Erythroblast (primary cell): ENCODE measurements around the gene RNASE8.

Experiments
- DNase-seq, 2 experiments: peaks; one replicate each; lab custom pipeline; 2025; lab: John Stamatoyannopoulos, UW
- GATA1 ChIP-seq: IDR thresholded peaks from 2 replicates; pipeline ENCODE4 v1.6.1; 2011; ENCODE audit warnings: low read depth, mild to moderate bottlenecking, control low read depth, low read length, moderate library complexity
- POLR2A ChIP-seq: IDR thresholded peaks from 2 replicates; pipeline ENCODE4 v1.6.1; 2011; ENCODE audit warnings: mild to moderate bottlenecking, low read length

RNASE8 gene

DNA sequence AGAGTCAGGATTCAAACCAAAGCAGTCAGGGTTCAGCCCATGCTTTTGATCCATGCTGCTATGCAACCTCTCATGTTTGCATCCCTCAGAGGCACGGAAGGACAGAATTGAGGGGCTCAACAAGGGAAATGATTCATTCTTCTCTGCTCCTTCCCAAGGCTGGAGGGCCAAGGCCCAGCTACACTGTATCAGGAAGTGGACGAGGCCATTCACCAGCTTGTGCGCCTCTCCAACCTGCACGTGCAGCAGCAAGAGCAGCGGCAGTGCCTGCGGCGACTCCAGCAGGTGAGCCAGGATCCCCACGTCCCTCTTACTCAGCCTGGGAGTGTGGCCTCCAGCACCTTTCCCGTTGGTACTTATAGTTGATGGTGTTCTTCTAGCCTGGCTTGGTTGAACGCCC lies 21.1 kb downstream of the RNASE8 start:
- no peak for DNase-seq
- no peak for TF ChIP-seq GATA1
- TF ChIP-seq POLR2A, result no peak

DNA sequence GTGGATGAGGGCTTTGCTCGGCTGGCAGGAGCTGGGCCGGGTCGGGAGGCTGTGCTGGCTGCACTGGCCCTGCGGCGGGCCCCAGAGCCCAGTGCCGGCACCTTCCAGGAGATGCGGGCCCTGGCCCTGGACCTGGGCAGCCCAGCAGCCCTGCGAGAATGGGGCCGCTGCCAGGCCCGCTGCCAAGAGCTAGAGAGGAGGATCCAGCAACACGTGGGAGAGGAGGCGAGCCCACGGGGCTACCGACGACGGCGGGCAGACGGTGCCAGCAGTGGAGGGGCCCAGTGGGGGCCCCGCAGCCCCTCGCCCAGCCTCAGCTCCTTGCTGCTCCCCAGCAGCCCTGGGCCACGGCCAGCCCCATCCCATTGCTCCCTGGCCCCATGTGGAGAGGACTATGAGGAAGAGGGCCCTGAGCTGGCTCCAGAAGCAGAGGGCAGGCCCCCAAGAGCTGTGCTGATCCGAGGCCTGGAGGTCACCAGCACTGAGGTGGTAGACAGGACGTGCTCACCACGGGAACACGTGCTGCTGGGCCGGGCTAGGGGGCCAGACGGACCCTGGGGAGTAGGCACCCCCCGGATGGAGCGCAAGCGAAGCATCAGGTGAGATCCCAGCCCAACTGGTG lies 24.0 kb downstream of the RNASE8 start:
- no peak for TF ChIP-seq GATA1
- TF ChIP-seq POLR2A, result no peak
- no peak for DNase-seq

DNA sequence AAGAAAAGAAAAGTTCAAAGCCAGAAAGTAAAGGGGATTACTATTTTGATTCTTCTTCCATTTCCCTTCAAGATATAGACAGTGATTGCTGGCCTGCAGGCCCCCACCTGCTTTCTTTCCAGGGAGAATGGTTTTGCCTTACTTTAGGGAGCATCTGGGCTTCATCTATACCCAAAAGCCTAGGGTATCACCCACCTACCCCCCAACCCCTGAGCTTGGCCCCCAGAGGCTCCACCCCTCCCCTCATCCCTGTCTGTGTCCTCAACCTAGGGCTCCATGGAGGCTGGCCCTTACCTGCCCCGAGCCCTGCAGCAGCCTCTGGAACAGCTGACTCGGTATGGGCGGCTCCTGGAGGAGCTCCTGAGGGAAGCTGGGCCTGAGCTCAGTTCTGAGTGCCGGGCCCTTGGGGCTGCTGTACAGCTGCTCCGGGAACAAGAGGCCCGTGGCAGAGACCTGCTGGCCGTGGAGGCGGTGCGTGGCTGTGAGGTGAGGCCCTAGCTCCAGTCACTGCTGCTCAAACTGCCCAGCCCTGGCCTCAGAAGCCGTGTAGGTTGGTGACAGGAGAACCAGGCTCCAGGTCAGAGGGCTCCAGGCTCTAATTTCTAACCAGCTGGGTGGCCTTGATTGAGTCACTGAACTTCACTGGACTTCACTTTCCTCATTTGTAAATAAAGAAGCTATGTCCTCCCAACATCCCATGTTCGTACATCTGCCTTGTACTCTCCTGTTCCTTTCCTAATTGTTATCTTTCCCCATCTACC lies 26.1 kb downstream of the RNASE8 start:
- TF ChIP-seq POLR2A (no peak), GATA1 (no peak)
- no peak for DNase-seq

DNA sequence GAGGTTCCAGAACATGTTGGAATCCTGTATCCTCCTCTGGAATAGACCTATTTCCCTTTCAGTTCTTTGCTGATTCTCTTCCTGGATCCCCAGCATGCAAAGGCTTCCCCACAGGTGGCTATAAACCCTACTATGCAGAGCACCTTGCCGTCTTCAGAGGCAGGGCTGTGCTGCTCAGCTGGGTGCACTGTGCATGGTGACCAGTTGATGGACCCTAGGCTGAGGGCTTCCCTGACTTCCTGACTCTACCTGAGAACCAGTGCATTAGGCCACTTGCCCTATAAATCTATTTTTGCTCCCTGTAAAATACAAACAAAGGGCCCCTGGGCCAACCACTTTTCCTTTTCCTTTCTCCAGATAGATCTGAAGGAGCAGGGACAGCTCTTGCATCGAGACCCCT lies 26.8 kb downstream of the RNASE8 start:
- DNase-seq, result no peak
- TF ChIP-seq GATA1, result no peak

DNA sequence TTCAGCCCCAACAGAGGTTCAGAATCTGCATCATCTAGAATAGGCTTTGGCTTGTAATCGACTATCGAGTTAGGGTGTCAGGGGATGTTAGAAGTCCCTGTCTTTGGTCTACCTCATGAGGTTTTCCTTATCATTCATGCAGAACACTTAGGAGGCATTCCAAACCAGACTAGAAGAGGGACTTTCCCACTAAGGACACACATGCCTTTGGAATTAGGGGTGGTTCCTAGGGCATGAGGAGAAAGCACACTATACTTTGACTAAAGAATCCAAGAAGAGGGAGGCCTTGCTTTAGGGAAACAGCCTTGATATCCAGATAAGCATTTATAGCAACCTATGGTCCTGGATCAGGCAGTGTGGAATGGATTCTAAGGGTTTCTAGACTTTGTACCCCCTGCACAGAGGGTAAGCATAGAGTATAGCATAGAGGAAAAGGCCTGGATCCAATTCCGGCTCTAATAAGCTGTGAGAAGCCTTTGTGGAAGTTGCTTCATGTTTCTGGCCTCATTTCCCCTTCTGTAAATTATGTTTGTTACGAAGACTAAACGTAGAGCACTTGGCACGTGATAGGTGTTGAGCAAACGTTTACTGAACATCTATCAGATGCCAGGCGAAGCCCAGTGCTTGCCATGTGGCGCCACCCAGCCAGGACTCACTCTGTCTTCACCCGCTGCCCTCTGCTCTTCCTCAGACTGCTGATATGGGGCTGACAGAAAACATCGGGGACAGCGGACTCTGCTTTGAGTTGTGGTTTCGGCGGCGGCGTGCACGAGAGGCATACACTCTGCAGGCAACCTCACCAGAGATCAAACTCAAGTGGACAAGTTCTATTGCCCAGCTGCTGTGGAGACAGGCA lies 27.6 kb downstream of the RNASE8 start:
- TF ChIP-seq GATA1 (no peak), POLR2A (no peak)
- DNase-seq, result no peak

DNA sequence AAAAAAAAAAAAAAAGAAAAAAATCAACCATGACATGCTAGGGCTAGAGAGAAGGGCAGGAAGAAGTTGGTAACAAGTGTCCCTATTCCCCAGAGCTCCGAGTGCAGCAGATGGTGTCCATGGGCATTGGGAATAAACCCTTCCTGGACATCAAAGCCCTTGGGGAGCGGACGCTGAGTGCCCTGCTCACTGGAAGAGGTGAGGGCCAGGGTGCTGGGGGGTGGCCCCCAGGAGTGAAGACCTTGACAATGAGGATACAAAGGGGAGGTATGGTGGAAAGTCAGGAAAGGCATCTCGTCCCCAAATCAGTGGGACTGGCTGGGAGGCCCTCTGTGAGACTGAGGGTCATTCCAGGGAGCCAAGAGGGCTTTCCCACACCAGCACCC lies 29.3 kb downstream of the RNASE8 start:
- no peak for DNase-seq
- no peak for TF ChIP-seq GATA1
- TF ChIP-seq POLR2A, result no peak

DNA sequence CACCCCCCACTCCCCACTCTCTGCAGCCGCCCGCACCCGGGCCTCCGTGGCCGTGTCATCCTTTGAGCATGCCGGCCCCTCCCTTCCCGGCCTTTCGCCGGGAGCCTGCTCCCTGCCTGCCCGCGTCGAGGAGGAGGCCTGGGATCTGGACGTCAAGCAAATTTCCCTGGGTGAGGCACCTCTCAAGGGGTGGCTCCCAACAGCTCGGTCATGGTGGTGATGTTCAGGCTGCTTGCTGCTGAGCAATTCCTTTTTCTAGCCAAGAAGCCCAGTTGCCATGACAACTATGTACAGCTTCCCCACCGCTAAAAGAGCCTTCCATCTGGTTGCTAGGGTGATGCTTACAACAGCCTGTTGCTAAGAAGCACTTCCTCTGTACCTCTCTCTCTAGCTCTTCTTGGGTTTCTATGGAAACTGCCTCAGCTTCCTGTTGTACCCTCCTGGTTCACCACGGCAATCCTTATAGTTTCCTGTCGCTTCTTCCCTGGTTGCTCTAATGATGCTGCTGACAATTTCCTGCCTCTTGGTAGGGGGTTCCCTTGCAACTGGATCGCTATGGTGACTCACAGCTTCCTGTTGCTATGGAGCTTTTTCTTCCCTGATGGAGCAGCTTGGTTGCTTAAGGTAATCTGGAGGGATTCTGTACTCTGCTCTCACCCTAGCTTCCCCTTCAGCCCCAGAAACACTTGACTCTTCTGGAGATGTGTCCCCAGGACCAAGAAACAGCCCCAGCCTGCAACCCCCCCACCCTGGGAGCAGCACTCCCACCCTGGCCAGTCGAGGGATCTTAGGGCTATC lies 29.9 kb downstream of the RNASE8 start:
- no peak for TF ChIP-seq POLR2A
- TF ChIP-seq GATA1, result no peak
- DNase-seq, result peak; percentile 21 to 39

DNA sequence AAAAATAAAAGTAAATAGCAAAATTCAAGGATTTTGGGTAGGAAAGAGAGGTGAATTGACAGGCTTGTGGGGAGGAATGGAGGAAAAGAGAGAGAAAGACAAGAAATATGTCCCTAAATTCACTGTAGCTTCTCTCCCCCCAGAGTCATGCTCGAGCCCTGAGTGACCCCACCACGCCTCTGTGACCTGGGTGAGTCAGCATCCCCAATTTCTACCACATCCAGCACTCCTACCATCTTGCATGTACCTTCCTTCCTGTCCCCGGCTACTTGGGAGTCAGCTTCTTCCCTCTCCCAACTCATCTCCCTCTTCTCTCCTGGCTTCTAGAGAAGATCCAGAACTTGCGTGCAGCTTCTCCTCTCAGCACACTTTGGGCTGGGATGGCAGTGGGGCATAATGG lies 31.1 kb downstream of the RNASE8 start:
- DNase-seq, result peak in 1 of 2 experiments; percentile 22
- no peak for TF ChIP-seq GATA1
- no peak for TF ChIP-seq POLR2A

DNA sequence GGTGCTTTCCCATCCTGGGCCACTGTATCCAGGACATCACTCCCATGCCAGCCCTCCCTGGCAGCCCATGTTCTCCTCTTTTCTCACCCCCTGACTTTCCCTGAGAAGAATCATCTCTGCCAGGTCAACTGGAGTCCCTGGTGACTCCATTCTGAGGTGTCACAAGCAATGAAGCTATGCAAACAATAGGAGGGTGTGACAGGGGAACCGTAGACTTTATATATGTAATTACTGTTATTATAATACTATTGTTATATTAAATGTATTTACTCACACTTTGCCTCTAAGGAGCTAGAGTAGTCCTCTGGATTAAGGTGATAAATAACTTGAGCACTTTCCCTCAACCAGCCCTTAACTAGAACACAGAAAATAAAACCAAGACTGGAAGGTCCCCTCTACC lies 31.6 kb downstream of the RNASE8 start:
- no peak for TF ChIP-seq GATA1
- TF ChIP-seq POLR2A, result no peak
- no peak for DNase-seq

DNA sequence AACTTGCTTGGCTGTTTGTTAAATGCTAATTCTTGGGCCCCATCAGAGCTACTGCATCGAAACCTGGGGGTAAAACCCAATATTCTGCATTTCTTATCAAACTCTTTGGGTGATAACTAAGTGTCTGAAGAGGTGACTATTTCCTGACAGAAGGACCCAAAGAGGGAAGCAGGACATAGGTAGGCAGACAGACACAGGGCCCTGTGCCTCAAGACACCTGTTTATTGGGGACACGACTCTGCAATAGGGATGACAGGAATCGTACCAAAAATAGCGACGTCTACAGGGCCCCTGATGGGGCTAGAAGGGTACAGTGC lies 32.2 kb downstream of the RNASE8 start:
- no peak for DNase-seq
- TF ChIP-seq GATA1 (no peak), POLR2A (no peak)

DNA sequence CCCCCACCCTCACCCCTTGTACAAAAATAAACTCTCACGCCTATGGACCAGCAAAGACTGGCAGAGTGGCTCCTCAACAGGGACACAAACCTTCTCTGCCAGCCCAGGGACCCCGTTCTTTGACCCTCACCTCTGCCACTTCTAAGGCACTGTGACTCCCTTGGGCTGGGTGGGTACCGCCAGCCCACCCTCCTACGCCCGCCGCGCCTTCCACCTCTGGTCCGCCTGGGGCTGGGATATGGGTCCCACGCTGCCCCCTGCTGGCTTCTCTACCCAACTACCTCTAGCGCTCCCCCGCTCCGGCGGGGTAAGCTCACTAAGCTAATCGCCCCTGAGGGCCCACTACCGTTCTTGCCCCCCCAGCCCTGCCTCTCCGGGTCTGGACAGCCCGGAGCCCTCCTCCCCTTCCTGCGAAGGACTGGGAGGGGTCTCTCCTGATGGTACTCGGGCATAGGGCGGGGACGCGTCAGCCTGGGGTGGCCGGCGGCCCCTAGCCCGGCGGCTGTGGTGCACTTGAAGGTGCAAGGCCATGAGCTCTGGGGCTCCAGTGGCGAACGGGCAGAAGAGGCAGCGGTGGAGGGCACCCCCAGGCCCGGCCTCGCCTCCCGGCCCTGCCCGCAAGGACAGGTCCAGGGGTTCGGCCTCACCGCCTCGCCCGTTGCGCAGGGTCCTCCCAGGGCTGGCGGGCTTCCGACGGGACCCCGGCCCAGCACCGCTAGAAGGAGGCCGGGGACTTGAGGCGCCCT lies 32.7 kb downstream of the RNASE8 start:
- no peak for TF ChIP-seq POLR2A
- TF ChIP-seq GATA1, result no peak
- peak; percentile 40 to 41 for DNase-seq

DNA sequence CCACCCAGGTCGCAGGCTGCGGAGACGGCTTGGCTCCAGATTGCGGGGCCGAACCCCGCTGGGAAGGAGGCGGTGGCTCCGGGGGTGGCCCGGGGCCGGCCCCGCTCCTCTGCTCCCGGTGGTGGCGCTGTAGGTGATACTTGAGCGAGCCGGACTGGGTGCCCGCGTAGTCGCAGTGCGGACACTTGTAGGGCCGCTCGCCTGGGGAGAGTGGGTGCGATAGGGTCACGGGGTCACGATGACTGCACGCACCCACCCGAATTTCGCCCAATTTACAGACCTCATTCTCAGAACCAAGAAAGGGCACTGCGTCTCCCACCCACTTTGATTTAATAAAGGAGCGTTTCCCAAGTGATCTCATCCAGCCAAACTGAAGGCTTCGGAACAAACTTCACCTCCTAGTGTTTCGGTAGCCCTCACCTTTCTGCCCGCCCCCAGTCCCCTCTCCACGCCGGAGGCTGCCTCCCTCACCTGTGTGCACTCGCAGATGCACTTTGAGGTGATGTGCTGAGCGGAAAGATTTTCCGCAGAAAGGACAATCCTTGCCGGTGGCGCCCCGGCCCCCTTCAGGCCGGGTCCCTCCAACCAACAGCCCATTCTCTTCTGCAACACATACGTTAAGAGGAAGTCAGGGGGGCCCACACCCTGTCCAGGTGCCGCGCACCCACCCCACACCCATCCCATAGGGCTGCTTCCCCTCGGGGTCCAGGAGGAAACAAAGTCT lies 33.5 kb downstream of the RNASE8 start:
- no peak for DNase-seq
- no peak for TF ChIP-seq POLR2A
- no peak for TF ChIP-seq GATA1

DNA sequence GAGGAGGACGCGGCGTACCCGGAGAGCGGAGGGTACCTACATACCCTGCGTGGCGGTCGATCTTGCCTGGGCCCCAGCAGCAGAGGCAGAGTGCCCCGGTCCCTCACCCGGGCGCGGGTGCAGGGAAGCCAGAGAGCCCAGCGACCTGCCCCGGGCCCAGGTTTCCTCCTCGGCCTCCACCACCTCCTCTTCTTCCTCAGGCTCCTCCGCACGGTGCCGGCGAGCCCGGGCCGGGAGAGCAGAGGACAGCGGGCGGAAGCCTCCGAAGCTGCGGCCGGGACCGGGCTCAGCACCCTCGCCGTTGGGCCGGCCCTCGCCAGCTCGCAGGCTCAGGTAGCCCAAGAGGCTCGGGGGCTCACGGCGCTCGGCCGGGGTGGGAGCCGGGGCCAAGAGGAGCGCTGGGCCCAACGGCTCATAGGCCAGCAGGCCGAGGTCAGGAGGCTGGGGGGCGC lies 34.2 kb downstream of the RNASE8 start:
- no peak for DNase-seq
- TF ChIP-seq GATA1 (no peak), POLR2A (no peak)
